ENCODE measurements around the gene HS3ST3A1. TPM values are rescaled to one million over a fixed set of nuclear protein-coding genes. Genes with fewer than 3 reads are reported as not detected.
A peak's percentile ranks its signal among the peaks of the same experiment; 100 is the strongest.

Gene HS3ST3A1
- total RNA-seq, 4 donors from 2014 or later, result 1.5 to 20.6 TPM; not detected in 2

DNA sequence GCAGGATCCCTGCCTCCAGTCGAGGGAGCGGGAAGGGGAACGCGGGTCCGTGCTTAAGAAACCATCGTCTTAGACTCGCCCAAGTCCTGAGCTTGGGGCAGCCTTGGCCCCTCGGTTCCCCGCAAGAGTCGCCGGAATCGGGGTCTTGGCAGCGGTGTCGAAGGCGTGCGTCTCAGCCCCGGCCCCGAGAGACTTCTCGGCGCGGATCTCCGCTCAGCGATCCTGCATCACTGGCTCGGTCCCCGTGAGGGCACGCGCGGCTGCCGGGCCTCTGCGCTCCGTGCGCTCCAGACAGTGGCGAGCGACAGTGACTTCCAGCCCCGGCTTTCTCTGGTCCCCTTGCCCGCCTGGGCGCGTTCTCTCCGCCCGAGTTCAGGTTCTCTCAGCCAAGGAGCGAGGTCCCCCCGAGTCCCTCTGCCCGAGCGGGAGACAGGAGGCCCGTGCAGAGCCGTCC is 380 bp downstream of the HS3ST3A1 start:
- H3K4me3 ChIP-seq, result peak overlapping the region; percentile 30 to 52 (median 42)
- H3K36me3 ChIP-seq, result no peaks in the 10 kb centered on the region
- peaks cover 0 to 8% of the 10 kb centered on the region in 2 donors for H3K27me3 ChIP-seq
- TF ChIP-seq, protein P1, sequence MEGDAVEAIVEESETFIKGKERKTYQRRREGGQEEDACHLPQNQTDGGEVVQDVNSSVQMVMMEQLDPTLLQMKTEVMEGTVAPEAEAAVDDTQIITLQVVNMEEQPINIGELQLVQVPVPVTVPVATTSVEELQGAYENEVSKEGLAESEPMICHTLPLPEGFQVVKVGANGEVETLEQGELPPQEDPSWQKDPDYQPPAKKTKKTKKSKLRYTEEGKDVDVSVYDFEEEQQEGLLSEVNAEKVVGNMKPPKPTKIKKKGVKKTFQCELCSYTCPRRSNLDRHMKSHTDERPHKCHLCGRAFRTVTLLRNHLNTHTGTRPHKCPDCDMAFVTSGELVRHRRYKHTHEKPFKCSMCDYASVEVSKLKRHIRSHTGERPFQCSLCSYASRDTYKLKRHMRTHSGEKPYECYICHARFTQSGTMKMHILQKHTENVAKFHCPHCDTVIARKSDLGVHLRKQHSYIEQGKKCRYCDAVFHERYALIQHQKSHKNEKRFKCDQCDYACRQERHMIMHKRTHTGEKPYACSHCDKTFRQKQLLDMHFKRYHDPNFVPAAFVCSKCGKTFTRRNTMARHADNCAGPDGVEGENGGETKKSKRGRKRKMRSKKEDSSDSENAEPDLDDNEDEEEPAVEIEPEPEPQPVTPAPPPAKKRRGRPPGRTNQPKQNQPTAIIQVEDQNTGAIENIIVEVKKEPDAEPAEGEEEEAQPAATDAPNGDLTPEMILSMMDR (IDR thresholded peaks at IDR 0.05), result no peak
- no peak for TF ChIP-seq POLR2A (IDR thresholded peaks at IDR 0.05)
- H3K9me3 ChIP-seq, result no peaks in the 10 kb centered on the region
- H3K27ac ChIP-seq, result peak overlapping the region; percentile 19 to 69 (median 45)
- H3K4me1 ChIP-seq, result peaks cover 0 to 17% (median 0%) of the 10 kb centered on the region in 4 donors
- no peak for DNase-seq

DNA sequence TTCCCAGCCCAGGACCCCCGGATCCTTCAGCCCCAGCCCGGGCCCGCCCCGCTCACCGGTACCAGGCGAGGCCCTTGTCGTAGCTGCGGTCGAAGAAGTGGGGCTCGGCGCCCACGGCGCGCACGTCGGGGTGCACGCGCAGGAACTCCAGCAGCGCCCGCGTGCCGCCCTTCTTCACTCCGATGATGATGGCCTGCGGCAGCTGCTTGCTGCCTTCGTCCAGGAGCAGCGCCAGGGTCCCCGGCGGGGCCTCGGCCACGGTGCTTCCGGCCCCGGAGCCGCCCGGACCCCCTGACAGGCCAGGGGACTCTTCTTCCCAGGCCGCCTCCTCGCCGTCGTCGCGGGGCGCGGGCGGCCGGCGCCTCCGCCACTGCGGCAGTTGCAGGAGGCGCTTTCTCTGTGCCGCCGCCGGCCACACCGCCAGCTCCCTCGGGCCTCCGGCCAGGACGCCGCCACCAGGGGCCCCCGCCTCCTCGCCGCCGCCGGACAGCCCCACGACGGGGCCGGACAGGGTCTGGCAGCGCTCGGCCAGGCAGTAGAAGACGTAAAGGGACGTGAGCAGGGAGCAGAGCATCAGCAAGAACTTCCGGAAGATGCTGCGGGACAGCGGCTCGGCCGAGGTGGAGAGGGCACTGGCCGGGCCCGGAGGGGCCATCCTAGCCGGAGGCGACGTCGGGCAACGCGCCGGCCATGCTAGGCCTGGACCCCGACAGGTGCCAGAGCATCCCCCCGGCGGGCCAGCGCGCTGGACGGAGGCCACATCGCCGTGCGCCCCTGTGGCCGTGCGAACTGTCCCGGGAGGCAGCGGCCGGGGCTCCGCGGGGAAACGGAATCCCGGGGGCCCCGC is 1.0 kb downstream of the HS3ST3A1 start:
- Histone ChIP-seq H3K27ac (peak overlapping the region in 3 of 4 donors; percentile 23 to 69 (median 67)), H3K4me1 (peaks cover 0 to 17% (median 0%) of the 10 kb centered on the region in 4 donors), H3K27me3 (peaks cover 0 to 8% of the 10 kb centered on the region in 2 donors), H3K9me3 (no peaks in the 10 kb centered on the region), H3K4me3 (peak overlapping the region; percentile 29 to 52 (median 42)), H3K36me3 (no peaks in the 10 kb centered on the region)
- no peak for TF ChIP-seq POLR2A (IDR thresholded peaks at IDR 0.05)
- TF ChIP-seq, protein P1 (IDR thresholded peaks at IDR 0.05), result no peak
- peak in 1 of 3 donors; percentile 47 for DNase-seq

DNA sequence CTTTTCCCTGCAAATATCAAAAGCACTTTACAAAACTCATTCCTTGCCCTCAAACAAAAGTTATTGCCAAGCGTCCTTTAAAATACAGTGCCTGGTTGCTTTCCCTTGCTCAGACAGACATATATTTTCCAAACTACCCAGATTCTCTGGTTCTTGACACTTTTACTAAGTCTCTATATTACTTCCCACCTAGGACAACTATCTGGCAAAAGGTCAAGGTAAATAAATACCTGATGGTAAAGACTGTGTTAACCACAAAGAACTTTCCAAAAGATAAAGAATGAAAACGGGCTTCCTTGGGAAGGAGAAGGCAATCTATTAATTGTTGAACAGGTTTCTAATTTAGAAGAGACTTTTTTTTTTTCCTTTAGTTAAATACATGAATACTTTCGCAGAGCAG is 1.9 kb downstream of the HS3ST3A1 start:
- peak overlapping the region in 1 of 4 donors; percentile 69 for H3K27ac ChIP-seq
- H3K4me3 ChIP-seq, result peak overlapping the region in 2 of 4 donors; percentile 37 to 52
- no peaks in the 10 kb centered on the region for H3K36me3 ChIP-seq
- no peaks in the 10 kb centered on the region for H3K9me3 ChIP-seq
- H3K27me3 ChIP-seq, result peaks cover 0 to 8% of the 10 kb centered on the region in 2 donors
- DNase-seq, result no peak
- H3K4me1 ChIP-seq, result peaks cover 0 to 17% (median 0%) of the 10 kb centered on the region in 4 donors
- TF ChIP-seq POLR2A (IDR thresholded peaks at IDR 0.05), result no peak
- TF ChIP-seq, protein P1 (IDR thresholded peaks at IDR 0.05), result no peak

DNA sequence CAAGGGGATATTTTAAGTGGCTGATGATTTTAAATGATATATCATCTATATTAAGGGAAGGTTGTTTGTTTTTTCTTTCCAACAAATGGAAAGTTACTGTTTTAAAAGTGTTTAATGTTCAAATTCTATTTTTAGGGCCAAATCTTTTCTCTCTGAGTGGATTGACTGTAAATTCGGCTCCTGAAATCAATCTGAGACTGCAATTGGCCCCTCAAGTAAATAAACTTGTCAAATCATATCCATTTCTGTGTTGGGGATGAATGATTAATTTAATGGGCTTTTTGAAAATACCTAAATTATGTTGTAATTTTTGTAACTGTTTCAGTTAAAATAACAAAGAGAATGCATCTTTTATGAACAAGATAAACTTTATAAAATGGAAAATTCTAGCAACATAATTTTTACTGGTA is 2.6 kb downstream of the HS3ST3A1 start:
- Histone ChIP-seq H3K36me3 (no peaks in the 10 kb centered on the region), H3K4me1 (peaks cover 0 to 17% (median 0%) of the 10 kb centered on the region in 4 donors), H3K27me3 (peaks cover 0 to 8% of the 10 kb centered on the region in 2 donors), H3K4me3 (no peak overlapping the region), H3K9me3 (no peaks in the 10 kb centered on the region), H3K27ac (no peak overlapping the region)
- no peak for DNase-seq
- TF ChIP-seq, protein P1 (IDR thresholded peaks at IDR 0.05), result no peak
- TF ChIP-seq POLR2A (IDR thresholded peaks at IDR 0.05), result no peak

DNA sequence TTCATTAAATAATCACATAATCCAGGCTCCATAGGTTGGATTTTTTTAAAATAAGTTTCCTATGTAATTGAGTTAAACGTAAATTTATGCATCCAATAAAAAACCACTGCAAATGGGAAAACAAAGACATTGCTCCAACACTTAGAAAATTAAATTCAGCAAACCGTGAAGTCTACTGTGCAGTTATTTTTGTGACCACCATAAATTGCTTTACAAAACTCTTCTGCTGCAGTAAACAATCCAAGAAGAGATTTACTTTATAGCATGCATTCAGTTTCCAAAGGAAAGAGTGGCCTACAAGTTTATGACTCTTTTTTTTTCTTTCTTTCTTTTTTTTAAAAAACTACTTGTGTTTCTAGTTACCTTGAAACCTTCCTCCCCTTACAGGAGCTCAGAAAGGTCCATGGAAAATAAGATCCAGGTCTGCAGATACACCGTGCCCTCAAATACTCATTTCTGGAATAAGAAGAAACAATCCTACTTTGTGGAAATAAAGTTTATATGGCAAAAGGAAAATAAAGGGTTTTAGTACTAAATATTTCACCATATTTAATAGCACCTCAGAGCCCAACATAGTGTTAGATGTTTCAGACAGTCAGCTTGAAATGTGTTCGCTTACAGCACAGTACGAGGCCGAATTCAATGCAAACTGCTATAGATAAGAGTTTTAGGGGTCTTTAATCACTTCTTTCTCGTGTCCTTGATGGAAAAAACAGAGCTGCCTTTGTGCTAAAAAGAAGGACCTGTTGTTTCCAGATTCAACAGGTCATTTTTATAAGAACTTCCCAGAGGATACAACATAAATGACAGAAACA is 3.2 kb downstream of the HS3ST3A1 start:
- TF ChIP-seq, protein P1 (IDR thresholded peaks at IDR 0.05), result no peak
- TF ChIP-seq POLR2A (IDR thresholded peaks at IDR 0.05), result no peak
- DNase-seq, result no peak
- Histone ChIP-seq H3K4me1 (peaks cover 0 to 17% (median 0%) of the 10 kb centered on the region in 4 donors), H3K36me3 (no peaks in the 10 kb centered on the region), H3K27me3 (peaks cover 0 to 8% of the 10 kb centered on the region in 2 donors), H3K27ac (no peak overlapping the region), H3K9me3 (no peaks in the 10 kb centered on the region), H3K4me3 (no peak overlapping the region)
